Parathyroid adenoma (tissue), 2 donors: ENCODE results near the gene FEM1B.

ENCODE experiments used
- H2AFZ ChIP-seq: fragments of 300-600 bp; sonication (generic); one replicate; pipeline ENCODE4 v1.7.0; 2017; ENCODE audit warnings: antibody characterized with exemption, mild to moderate bottlenecking
- H3K27ac ChIP-seq: fragments of 300-600 bp; sonication (generic); one replicate; pipeline ENCODE4 v1.7.0; 2017
- H3K27me3 ChIP-seq: fragments of 300-600 bp; sonication (generic); one replicate; pipeline ENCODE4 v1.7.0; 2017; ENCODE audit warnings: low read length; ENCODE audit not compliant: control insufficient read depth, insufficient read depth
- H3K36me3 ChIP-seq: fragments of 300-600 bp; sonication (generic); one replicate; pipeline ENCODE4 v1.7.0; 2017; ENCODE audit warnings: low read length; ENCODE audit not compliant: control insufficient read depth, insufficient read depth
- H3K4me1 ChIP-seq: fragments of 300-600 bp; sonication (generic); one replicate; pipeline ENCODE4 v1.7.0; 2017; ENCODE audit warnings: control low read depth
- H3K4me2 ChIP-seq: fragments of 300-600 bp; sonication (generic); one replicate; pipeline ENCODE4 v1.7.0; 2017; ENCODE audit warnings: low read length
- H3K4me3 ChIP-seq: fragments of 300-600 bp; sonication (generic); one replicate; pipeline ENCODE4 v1.7.0; 2017; ENCODE audit warnings: low read depth, low read length
- H3K79me2 ChIP-seq: fragments of 300-600 bp; sonication (generic); one replicate; pipeline ENCODE4 v1.7.0; 2017; ENCODE audit warnings: control low read depth
- H3K9ac ChIP-seq: fragments of 300-600 bp; sonication (generic); one replicate; pipeline ENCODE4 v1.7.0; 2017; ENCODE audit warnings: mild to moderate bottlenecking
- H3K9me3 ChIP-seq: fragments of 300-600 bp; sonication (generic); one replicate; pipeline ENCODE4 v1.7.0; 2017; ENCODE audit warnings: low read length; ENCODE audit not compliant: control insufficient read depth
- TF ChIP-seq, protein P1 (sequence below): fragments of 300-600 bp; sonication (generic); IDR thresholded peaks from one replicate; pipeline ENCODE4 v1.7.0; 2017; ENCODE audit warnings: antibody characterized with exemption, mild to moderate bottlenecking
- donor health status: primary hyperparathyroidism.

Gene FEM1B

DNA sequence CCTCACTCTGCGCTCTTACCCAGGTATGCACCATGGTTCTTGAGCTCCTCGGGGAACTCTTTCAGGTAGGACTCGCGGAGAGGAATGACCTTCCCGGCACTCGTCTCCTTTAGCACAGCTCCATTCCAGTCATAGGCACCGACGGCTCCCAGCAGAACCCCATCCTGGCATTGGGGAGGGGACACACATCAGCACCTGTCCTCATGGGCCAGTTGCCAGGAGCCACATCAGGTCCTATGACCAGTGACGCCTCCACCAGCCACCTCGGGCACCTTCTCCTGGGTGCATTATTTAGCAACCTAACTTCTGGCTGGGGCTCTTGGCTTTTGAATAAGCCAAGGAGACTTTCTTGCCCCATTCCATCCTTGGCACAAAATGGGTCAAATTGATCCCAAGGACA lies 61.9 kb downstream of the FEM1B start:
- Histone ChIP-seq H3K4me1 (no peaks in the 10 kb centered on the region), H3K4me3 (no peak overlapping the region), H3K79me2 (no peaks in the 10 kb centered on the region), H2AFZ (no peak overlapping the region), H3K27me3 (no peaks in the 10 kb centered on the region), H3K36me3 (no peaks in the 10 kb centered on the region), H3K9me3 (no peaks in the 10 kb centered on the region), H3K27ac (no peak overlapping the region), H3K9ac (no peak overlapping the region), H3K4me2 (no peak overlapping the region)
- TF ChIP-seq, protein P1, sequence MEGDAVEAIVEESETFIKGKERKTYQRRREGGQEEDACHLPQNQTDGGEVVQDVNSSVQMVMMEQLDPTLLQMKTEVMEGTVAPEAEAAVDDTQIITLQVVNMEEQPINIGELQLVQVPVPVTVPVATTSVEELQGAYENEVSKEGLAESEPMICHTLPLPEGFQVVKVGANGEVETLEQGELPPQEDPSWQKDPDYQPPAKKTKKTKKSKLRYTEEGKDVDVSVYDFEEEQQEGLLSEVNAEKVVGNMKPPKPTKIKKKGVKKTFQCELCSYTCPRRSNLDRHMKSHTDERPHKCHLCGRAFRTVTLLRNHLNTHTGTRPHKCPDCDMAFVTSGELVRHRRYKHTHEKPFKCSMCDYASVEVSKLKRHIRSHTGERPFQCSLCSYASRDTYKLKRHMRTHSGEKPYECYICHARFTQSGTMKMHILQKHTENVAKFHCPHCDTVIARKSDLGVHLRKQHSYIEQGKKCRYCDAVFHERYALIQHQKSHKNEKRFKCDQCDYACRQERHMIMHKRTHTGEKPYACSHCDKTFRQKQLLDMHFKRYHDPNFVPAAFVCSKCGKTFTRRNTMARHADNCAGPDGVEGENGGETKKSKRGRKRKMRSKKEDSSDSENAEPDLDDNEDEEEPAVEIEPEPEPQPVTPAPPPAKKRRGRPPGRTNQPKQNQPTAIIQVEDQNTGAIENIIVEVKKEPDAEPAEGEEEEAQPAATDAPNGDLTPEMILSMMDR, result no peak

GRCh38 chr15:68340726-68341671 lies 63.5 kb downstream of the FEM1B start:
- Histone ChIP-seq H3K4me1 (no peaks in the 10 kb centered on the region), H3K9me3 (no peaks in the 10 kb centered on the region), H3K36me3 (no peaks in the 10 kb centered on the region), H3K79me2 (no peaks in the 10 kb centered on the region), H3K27ac (no peak overlapping the region), H3K27me3 (no peaks in the 10 kb centered on the region), H3K4me3 (no peak overlapping the region), H3K4me2 (no peak overlapping the region), H2AFZ (no peak overlapping the region), H3K9ac (no peak overlapping the region)
- TF ChIP-seq, protein P1, result no peak

DNA sequence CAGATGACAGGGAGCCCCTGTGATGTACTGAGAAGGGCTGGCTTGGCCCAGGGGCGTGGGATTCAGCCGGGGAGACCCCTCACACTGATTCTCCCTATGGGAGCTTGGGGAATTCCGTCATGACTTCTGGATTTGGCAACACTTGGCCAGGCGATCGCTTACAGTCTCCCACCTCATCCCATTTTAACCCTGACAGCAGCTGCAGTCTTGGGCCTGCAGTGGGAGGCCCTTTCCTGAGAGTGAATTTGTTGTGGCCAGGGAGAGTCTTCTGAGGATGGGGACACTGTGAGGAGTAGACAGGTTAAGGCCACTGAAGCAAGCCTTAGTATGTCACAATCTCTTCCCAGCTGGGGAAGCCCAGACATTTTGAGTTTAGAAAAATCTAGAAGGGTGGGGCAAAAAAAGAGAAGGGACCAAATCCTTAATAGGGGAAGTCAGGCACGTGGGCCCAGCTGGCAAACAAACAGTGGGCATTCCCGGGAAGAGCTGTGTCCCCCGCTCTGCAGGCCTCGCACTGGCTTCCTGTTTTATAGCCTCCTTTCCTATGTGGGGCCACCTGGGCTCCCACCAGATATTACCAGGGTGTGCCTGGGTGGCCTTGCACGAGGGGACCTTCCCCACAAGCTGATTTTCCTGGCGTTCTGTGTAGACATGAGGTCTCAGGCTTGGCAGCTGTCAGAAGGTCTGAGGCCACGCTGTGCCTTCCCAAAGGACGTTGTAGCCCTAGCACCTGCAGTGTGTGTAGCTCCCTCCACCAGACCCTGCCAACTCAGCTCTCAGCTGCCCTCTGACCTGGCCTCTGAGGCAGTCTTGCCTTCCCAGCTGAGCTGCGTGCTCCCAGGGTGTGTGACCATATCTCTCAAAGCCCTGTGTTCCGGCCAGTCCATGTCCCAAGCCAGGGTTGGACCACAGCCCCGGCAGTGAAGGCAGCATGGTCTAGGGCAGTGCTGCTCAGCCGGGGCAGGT lies 64.5 kb downstream of the FEM1B start:
- H3K27me3 ChIP-seq, result no peaks in the 10 kb centered on the region
- no peak overlapping the region for H3K4me2 ChIP-seq
- no peaks in the 10 kb centered on the region for H3K79me2 ChIP-seq
- no peaks in the 10 kb centered on the region for H3K4me1 ChIP-seq
- H2AFZ ChIP-seq, result no peak overlapping the region
- H3K27ac ChIP-seq, result no peak overlapping the region
- no peaks in the 10 kb centered on the region for H3K36me3 ChIP-seq
- no peak overlapping the region for H3K9ac ChIP-seq
- TF ChIP-seq, protein P1, result no peak
- H3K9me3 ChIP-seq, result no peaks in the 10 kb centered on the region
- H3K4me3 ChIP-seq, result no peak overlapping the region

DNA sequence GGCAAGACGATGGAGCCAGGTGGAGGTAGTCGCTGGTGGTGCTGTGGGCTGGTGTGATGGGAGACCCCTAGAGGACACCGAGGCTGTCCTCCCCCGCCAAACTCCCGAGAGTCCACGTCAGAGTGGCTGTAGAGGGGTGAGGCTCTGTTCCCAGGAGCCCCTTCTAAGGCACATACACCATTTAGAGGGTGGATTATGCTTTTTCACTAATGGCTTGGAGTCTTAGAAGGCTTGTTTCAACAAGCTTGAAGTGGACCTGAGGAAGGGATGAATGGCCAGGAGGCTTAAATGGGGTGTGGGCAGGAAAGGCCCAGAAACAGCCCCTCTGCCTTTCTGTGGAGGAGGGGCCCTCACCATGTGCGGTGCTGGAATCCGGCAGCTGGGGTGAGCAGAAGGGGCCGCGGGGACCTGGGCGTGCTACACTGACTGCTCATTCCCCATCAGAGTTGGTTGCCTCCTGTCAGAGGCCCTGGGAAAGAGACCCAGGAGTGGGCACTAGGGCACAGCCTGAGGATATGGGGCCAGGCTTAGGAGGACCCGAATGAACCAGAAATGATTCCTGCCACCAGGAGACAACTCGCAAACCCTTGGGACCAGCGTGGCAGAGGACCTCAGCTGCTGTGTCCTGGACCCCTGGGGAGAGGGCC lies 66.2 kb downstream of the FEM1B start:
- Histone ChIP-seq H3K27ac (no peak overlapping the region), H3K4me1 (no peaks in the 10 kb centered on the region), H3K9ac (no peak overlapping the region), H2AFZ (no peak overlapping the region), H3K79me2 (no peaks in the 10 kb centered on the region), H3K4me3 (no peak overlapping the region), H3K9me3 (no peaks in the 10 kb centered on the region), H3K36me3 (no peaks in the 10 kb centered on the region), H3K4me2 (no peak overlapping the region), H3K27me3 (no peaks in the 10 kb centered on the region)
- TF ChIP-seq, protein P1, result no peak
